NCI-H82 treated with DMSO at 0.1 percent for 48 hours (cell line): ENCODE results near the gene STARD7.
"Not testable (repeated sequence)": the region's sequence is repeated elsewhere in the genome, so short reads cannot be mapped to it uniquely, and the experiment has no call there.

Experiments used
- DNase-seq: peaks from one replicate; lab custom pipeline; 2025; ENCODE audit not compliant: unreplicated experiment; lab: John Stamatoyannopoulos, UW

Gene STARD7

DNA sequence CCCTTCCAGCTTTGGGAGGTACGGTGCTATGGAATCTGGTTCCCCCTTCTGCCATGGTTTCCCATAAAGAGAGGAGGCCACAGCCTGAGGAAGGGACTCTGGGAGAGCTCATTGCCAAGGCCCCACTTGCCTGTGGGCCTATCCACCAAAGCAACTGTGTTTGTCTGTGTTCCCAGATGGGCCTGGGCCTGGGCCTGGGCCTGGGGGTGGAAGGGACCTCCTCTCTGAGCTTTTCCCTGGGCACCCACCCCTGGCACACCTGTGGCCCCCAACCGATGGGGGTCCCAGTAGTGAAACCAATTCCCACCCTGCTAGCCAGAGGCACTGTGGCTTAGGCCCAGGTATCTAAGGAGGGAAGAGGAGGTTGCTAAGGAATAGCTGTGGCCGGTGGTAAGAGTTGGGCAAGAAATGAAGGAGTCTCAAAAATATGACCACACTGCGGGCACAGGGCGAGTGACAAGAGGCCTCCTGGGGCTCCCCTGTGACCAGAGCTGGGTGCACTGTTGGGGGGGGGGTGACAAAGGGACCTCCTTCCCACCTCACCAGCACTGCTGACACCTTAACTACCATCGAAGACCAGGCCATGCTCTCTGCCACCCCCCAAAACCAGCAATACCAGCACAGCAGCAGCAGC lies 58.5 kb downstream of the STARD7 start:
- DNase-seq = no peak

DNA sequence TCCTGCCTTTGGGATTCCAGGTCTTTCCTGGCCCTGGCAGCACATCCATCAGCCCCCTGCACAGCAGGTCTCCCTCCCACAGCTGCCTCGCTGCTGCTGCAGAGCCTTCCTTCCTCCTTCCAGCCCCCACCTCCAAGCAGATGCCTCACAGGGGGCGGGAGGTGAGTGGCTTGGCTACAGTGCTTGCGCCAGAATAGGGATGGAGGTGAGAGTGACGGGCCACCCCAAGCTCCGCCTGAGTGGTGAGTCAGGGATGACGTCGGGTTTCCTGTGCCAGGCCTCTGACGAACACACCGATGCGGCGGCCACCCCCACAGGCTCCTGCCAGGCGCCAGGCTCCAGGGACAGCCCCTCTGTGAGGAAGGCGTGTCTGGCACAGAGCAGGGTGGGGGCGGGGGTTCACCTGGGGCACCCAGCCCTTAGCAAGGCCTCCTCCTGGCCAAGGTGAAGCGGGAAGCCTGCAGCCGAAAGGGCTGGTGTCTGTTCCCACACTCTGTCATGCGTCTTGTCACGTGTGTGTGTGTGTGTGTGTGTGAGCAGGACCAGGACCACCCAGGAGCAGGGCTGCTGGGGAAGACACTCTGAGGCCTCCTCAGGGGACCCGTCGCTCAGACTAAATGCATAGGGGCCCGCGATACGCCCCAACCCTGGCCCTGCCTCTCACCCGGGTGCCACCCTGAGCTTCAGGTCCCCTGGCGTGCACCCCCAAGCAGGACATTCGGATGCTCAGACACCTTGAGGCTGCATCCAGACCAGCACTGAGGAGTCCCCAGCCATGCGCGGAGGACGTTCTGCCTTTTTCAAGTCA lies 60.0 kb downstream of the STARD7 start:
- DNase-seq = no peak

DNA sequence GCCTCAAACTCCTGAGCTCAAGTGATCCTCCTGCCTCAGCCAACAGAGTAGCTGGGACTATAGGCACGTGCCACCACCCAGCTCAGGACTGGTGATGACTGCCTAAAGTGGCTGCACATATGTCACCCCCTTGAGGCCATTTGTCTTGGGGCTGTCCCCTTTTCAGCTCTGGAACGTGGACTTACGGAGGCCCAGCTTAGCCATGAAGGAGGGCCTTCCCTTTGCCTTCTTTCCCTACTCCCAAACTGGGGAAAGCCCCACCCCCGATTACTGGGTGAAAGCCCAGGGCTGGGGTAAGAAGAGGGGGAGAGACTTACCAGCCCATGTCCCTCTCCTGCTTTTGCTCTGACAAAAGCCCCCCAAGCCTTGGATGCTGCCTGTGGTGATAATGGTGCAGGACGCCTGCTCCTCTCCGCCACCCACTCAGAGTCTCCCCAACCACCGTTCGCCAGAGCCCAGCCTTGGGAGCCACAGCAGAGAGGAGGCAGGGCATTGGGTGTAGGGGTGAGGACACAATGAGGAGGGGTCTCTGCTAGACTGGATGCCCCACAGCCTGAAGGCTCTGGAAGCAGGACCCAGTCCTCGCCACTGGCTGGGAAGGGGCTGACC lies 60.9 kb downstream of the STARD7 start:
- DNase-seq = no peak

DNA sequence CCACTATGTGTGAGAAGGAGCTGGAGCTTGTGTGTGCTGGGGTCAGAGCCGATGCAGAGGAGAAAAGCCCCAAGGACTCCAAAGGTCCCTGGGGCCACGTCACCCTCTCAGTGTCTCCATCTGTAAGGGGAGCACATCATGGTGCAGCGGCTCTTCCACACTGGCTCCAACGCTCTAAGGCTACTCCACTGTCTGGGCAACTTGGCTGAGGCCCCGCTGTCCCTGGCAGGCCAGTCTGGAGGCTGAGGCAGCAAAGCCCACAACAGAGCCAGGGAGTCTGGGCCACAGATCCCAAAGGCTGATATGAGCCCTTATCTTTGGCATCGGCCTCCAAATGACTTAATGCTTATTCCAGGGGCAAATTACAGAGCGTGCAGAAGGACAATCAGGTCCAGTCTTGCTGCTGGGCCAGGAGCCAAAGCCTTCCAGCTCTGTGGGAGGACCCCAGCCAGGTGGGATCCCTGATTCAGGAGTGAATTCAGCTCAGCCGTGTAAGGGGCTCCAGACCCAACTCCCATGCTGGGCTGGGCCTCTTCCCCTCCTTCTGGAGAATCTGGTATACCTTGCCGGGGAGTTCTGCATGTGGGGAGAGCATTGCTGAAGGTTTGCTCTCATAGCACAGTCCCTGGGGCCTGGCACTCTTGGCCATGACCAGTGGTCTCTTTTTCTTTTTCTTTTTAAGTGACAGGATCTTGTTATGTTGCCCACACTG lies 61.6 kb downstream of the STARD7 start:
- no peak for DNase-seq

DNA sequence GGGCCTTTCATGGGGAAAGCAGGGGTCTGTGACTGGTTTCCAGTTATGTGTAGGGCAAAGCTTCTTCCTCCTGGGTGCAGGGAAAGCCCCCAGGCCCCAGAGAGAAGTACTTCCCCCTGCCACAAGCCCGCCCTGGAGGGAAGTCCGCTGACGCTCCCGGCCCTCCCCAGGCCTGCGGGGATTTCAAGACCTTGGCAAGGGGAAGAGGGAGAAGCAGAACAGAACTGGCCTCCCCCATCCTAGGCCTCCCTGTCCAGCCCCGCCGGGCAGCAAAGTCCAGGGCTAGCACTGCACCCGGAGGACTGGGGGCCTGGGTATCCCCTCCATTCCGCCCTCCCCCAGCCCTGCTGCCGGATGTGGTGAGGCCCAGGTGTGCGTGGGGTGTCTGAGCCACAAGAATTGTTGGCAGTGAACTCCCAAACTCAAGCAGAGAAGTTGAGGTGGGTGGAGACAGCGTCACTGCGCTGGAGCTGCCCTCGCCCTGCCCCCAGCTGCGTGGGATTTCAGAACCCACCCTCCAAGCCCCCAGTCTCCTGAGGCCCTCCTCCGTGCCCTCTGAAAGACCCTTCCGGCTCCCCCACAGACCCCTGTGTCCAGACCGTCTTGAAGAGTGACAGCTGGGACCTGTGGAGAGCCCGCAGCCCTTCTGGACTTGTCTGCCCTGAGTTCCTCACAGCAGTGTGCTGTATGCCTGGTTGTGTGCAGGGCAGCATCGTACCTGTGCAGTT lies 62.3 kb downstream of the STARD7 start:
- no peak for DNase-seq

DNA sequence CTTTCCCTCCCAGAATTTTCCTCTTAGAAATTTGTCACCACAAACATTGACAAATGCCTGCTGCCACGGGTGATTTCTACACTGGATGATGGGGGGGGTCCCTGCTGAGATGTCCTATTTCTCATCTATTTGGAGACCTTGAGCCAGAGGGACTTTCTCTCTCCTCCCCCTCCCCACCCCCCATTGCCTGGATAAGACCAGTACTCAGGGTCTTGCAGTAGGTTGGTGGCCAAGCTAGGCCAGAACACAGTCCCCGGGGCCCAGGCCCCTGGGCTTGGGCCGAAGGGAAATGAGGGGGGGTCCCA lies 62.8 kb downstream of the STARD7 start:
- DNase-seq = no peak

DNA sequence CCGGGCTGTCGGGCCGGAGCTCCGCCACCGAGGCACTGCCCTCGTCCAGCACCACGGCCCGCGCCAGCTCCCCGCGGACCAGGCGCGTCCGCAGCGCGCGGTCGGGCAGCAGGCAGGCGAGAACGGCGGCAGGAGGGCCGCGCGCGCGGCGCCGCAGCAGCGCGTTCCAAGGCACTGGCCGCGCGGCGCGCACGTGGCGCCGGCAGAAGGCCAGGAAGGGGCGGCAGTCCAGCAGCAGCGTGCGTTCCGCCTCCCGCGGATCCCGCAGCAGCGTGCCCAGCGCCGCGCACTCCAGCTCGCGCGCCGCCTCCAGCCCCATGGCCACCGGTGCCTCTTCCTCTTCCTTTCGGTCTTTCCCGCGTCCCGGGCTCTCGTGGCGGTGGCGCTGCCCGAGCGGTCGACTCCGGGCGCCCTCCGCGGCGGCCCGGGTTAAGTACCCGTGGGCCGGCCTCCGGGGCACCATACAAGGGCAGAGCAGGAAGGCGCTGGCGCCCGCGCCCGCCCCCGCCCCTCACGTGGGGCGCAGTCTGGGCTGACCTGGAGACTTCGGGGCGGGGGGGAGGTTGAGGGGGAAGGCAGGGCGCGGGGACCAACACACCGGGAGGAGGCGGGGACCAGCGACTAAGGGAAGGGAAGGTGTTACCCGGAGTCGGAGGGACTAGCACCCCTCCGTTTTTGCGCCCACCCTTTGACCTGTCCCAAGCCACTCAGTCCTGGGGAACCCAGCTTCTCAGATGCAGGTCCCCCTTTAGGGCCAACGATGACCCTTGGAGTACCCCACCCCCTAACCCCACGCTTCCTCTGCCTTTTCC lies 63.4 kb downstream of the STARD7 start, which contains the start of gene DUSP2:
Gene DUSP2, minus strand, starts transcription at position 405 of the 812 bp plus-strand sequence. Its CDS starts 86 bp downstream, at position 319.
- no peak for DNase-seq

DNA sequence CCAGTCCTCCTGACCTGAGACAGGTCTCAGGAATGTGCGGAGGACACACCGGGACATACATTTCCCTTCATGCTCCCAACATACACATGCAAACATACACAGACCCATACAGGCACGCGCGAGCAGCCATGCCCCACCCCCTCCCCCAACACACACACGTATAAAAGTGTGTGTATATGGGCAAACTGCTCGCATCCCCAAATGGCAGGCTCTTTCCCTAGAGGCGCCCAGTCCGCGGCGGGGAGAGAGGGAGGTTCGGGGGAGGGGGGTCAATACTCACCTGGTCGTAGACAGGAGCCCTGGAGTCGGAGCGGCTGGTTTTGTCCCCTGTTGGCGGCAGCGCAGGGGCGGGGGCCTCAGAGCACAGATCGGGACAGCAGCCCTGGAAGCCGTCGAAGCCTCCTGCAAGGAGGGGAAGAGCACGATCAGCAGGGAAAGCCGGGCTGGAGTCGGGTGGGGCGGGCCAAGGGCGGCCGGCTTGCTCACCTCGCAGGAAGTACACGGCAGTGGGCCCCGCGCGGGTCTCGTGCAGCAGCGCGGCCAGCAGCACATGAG lies 64.1 kb downstream of the STARD7 start:
- no peak for DNase-seq

DNA sequence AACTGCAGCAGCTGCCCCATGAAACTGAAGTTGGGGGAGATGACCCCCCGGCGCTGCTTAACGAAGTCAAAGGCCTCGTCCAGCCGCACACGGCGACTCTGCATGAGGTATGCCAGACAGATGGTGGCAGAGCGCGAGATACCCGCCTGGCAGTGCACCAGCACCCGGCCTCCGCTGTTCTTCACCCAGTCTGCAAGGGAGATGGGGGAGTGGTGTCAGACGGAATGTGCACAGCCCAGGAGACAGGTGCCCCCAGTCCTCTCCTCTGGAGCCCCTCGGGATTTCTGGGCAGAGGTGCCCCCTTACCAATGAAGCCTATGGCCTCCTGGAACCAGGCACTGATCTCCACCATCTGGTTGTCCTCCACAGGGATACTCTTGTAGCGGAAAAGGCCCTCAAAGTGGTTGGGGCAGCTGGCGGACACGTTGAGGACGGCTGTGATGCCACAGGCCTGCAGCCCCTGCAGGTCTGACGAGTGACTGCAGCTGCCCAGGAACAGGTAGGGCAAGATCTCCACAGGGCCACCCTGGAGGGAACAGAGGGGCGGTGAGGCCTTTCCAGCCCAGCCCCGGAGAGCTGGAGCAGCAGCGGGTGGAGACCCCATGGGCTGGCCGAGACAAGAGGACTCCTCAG lies 64.7 kb downstream of the STARD7 start:
- no peak for DNase-seq

DNA sequence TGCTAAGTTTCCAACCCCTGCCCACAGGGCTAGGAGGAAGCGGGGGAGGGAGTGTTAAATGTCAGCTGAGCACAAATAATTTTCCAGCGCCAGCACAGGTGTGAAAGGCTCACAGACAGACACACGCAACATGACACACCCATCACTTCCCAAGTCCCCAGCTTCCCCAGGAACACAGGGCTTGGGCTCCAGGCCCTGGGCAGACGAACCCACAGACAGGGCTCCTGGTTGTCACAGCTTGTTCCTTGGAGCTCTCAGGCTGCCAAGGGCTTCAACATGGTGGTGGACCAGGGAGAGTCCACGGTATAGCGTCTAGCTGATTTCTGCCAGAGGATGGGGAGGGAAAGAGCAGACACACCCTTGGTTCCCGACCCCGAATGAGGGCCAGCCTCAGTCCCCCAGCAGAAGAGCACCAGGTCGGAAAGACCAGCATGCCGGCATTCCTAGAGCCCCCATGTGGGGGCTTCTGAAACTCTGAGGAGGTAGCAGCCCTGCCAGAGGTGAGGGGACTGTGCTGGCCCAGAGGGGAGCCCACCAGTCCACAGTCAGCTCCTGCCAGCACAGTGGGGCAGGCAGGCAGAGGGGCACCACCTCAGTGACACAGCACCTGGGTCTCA lies 65.3 kb downstream of the STARD7 start:
- DNase-seq = no peak

DNA sequence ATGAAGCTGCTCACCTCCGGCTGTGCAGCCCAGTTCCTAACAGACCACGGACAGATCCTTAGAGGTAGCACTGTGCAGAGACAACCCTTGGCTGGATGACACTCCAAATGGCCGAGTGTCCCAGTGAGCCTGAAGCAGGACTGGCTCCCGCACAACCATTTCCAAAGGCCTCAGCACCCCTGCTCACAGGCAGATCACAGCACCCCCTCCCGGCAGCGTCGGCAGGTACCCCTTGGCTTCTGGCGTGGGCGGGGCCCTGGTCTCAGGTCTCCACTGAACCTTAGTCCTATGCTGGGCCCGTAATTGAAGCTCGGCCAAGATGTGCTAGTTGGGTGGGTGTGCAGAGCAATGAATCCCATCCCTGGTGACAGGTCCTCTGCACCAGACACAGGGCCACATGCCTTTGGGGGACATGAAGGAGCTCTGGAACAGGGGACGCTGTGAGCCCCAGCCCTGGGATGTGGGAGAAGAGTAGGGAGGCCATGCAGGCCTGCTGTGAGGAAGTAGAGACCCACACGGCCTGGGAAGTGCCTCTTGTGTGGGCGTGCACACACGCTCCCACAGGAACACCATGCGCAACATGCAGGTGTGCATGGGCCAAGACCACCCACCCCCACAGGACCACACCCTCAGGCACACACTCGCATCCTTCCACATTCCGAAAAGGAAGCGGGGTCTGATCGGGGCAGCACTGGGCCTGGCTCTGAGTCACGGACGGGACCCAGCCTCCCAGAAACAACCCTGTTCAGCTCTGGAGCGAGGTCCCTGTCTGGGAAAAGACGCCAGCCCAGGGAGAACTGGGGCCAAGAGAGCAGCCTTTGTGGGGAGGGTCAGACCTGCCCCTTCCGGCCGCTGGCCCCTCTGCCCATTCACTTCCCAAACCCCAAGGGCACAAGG lies 66.2 kb downstream of the STARD7 start:
- no peak for DNase-seq

DNA sequence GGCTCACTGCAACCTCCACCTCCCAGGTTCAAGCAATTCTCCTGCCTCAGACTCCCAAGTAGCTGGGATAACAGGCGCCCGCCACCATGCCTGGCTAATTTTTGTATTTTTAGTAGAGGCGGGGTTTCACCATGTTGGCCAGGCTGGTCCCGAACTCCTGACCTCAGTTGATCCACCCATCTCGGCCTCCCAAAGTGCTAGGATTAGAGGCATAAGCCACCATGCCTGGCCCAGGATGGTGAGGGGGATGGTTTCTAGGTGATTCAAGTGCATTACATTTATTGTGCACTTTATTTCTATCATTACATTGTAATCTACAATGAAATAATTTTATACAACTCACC lies 67.0 kb downstream of the STARD7 start:
- DNase-seq = not testable (repeated sequence)

DNA sequence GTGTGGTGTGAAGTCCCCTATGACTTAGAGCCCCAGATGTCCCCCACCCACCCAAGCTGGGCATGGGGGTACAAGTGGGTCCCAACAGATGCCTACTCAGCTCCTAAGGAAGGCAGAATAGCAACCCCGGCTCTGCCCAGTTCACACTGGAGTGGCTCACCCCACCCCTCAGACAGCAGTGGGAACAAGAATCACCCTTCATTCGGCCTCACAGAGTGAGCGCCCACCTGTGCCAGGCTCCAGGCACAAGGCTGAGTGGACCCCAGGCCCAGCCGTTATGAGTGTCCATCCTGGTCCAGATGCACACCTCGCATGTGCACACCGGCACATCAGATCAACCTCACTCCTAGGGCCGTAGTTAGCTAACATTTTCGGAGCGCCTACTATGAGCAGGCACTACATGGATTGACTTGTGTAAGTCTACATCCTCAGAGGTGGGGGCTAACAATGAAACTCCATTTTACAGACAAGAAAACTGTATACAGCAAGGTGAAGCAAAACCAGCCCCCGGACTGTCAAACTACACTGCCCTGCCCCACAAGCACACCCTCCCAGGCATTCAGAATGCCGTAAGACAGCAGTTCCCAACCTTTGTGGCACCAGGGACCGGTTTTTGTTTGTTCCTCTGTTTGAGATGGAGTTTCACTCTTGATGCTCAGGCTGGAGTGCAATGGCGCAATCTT lies 67.5 kb downstream of the STARD7 start:
- no peak for DNase-seq

DNA sequence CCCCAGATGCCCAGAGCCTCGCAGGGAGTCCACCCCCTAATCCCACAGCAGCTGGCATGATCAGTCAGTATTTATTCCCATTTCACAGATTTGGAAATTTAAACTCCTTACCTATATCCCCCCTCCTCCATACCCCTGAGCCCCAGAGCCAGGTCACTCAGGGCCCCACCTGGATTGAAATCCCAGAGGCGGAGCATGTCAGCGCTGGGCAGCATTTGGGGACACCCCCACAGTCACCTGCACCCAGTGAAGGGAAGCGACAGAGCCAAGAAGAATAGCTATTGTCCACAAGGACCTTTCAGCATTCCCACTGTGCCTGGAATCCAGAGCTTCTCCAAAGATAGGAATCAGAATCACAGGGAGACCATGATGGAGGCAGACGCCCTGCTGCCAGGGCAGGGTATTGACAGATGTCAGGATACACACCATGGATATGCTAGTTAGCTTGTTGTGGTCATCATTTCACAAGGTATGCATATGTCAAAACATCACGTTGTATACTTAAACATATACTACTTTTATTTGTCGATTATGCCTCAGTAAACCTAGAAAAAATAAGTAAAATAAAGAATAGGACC lies 69.4 kb downstream of the STARD7 start:
- no peak for DNase-seq

DNA sequence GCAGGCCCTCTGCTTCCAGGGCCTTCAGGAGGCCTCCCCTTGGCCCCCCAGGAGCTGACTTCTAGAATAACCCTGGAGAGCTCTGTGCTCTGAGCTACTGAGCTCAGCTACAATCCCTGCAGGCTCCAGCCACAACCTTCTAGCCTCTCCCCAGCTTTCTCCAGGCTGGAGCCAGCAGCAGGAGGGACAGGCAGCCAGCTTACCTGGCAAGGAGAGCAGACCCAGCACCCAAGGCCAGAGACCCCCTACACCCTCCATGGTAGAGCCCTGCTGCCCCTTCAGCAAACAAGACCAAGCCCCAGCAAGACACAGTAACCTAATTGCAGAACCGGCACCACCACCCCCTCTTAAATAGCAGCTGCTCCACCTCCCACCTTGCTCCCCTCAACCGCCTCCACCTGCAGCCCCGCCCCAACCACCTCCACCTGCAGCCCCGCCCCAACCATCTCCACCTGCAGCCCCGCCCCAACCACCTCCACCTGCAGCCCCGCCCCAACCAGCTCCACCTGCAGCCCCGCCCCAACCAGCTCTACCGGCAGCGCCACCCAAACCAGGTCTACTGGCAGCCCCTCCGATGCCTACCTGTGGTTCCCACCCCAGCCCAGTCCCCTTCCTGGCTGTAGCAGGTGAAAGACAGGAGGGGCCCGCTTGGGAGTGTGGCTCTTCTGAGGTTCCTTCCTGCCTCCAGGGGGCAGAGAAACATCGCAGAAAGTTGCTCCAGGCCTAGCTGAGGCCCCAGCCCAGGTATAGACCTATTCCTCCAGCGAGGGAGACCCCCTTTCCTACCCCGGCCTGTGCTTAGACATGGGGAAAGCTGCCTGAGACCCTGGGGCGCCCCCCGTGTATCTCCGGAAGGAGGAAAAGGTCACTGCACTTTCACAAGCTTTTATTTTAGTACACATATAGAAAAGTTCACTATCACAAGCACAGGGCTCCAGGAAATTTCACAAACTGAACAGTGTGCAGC lies 70.2 kb downstream of the STARD7 start, which contains the start of gene ASTL:
Gene ASTL, minus strand, starts transcription at position 324 of the 967 bp plus-strand sequence. Its CDS starts 66 bp downstream, at position 258.
- DNase-seq = no peak
